ENCODE results near the gene ZBTB16. TPM values are rescaled to one million over a fixed set of nuclear protein-coding genes. Genes with fewer than 3 reads are reported as not detected.

The ZBTB16 gene
- total RNA-seq, 2 experiments from 2014 or later = 19.1 to 20.6 TPM

DNA sequence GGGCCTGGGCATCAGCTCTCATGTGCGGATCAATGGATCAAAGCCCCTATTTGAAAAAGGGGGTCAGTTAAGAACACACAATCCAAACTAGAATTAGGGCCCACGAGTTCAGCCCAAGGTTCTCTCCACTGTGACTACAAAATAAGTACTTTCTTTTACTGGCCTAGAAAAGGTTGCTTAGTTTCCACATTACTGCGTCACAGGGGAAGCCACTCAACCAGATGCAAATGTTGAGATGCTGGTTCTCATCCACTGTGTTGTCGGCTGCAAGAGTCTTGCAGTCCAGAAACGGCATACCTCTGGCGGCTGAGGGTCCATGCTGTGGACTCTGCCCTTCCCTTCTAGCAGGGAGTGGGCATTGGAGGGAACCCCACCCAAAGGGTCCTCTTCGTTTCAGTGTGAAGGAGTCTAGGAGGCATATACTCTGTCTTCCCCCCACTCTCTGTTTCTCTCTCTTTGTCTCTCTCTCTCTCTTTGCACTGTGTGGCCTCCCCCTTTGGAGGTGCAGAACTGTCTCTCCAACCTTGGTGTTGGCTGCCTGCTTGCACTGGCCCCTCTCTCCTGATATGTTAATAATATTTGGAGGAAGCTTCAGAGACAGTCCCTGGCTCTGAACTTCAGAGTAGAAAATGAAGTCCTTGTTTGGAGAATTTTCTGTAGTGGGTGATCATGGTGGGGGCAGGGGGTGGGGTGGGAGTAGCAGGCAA is 137.6 kb downstream of the ZBTB16 start:
- no peaks in the 10 kb centered on the region for H3K9me3 ChIP-seq (ENCODE audit: control insufficient read depth in 1 of 2, insufficient read depth in 1 of 2, low read length in 2 of 2)
- H3K27me3 ChIP-seq (ENCODE audit: control insufficient read depth in 1 of 2, insufficient read depth in 2 of 2, low read length in 2 of 2) = no peaks in the 10 kb centered on the region
- H3K27ac ChIP-seq (ENCODE audit: low read depth in 1 of 2, low read length in 2 of 2) = no peak overlapping the region
- Mint-ChIP-seq H3K27ac (no peak overlapping the region), H3K9me3 (no peaks in the 10 kb centered on the region), H3K36me3 (ENCODE audit: low read depth) (no peaks in the 10 kb centered on the region), H3K27me3 (no peaks in the 10 kb centered on the region), H3K4me3 (no peak overlapping the region), H3K4me1 (ENCODE audit: low read depth) (peaks cover 36% of the 10 kb centered on the region)
- intact Hi-C loops (cut with DNase I, micrococcal nuclease) = loop anchor here (1.0 to 5.0 kb wide), 5 partner anchors 35 to 301 kb away; partner anchors contain the start of gene ZBTB16 (in 1 of the 2)
- H3K4me3 ChIP-seq (ENCODE audit: low read length) = no peak overlapping the region
- H3K4me1 ChIP-seq (ENCODE audit: insufficient read depth, low read length) = peaks cover 19% of the 10 kb centered on the region
- TF ChIP-seq, protein P1, sequence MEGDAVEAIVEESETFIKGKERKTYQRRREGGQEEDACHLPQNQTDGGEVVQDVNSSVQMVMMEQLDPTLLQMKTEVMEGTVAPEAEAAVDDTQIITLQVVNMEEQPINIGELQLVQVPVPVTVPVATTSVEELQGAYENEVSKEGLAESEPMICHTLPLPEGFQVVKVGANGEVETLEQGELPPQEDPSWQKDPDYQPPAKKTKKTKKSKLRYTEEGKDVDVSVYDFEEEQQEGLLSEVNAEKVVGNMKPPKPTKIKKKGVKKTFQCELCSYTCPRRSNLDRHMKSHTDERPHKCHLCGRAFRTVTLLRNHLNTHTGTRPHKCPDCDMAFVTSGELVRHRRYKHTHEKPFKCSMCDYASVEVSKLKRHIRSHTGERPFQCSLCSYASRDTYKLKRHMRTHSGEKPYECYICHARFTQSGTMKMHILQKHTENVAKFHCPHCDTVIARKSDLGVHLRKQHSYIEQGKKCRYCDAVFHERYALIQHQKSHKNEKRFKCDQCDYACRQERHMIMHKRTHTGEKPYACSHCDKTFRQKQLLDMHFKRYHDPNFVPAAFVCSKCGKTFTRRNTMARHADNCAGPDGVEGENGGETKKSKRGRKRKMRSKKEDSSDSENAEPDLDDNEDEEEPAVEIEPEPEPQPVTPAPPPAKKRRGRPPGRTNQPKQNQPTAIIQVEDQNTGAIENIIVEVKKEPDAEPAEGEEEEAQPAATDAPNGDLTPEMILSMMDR (IDR thresholded peaks at IDR 0.05) = no peak
- CTCF ChIA-PET = interaction anchor here (0.5 to 1.4 kb wide), 4 partner anchors 16 to 63 kb away, joined by 3 to 4 read pairs (median 3); no protein-coding TSS in a partner anchor
- no peaks in the 10 kb centered on the region for H3K36me3 ChIP-seq (ENCODE audit: insufficient read depth, low read length)
- ATAC-seq (ENCODE audit: poor library complexity) (no peak), DNase-seq (no peak)
- POLR2A ChIA-PET = interaction anchor here (1.0 to 1.5 kb wide), 3 partner anchors 11 to 37 kb away, joined by 3 to 7 read pairs (median 7); no protein-coding TSS in a partner anchor

DNA sequence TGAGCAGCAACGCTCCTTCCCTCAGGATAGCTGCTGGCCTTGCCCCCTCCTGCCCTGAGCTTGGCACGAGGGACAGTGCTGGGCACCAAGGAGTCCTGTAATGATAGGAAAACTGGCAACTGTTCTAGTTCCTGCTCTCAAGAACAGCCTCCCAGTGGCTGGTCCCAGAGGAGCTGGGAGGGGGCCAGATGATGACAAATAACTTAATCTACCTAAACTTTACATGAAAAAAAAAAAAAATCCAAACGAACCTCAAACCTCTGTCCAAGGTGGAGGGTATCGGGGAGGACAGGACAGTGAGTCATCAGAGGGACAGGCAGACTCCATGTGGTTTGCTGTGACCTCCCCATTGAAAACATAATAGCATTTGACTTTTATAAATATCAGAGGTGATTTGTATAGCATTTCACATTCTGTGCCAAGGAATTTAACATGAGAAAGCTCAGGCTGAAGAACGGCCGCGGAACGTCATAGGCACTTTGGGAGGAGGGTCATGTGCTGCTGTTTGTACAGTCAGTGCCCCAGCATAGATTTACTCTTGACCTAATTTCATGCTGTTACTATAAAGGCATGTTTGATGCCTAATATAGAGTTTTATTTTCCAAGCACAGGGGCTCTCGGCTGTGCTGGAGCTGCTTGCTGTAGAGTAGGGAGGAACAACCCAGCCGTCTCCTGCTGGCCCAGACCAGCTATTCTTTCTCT is 138.4 kb downstream of the ZBTB16 start:
- Mint-ChIP-seq H3K4me3 (no peak overlapping the region), H3K9me3 (no peaks in the 10 kb centered on the region), H3K4me1 (ENCODE audit: low read depth) (peaks cover 38% of the 10 kb centered on the region), H3K27ac (no peak overlapping the region), H3K27me3 (no peaks in the 10 kb centered on the region), H3K36me3 (ENCODE audit: low read depth) (no peaks in the 10 kb centered on the region)
- CTCF ChIA-PET = interaction anchor here (0.7 kb wide), 1 partner anchor 38 kb away, joined by 3 read pairs; no protein-coding TSS in a partner anchor
- DNase-seq = no peak
- no peak overlapping the region for H3K27ac ChIP-seq (ENCODE audit: low read depth in 1 of 2, low read length in 2 of 2)
- H3K4me1 ChIP-seq (ENCODE audit: insufficient read depth, low read length) = peaks cover 15% of the 10 kb centered on the region
- intact Hi-C loops (cut with DNase I, micrococcal nuclease) = loop anchor here (5.0 kb wide), 3 partner anchors 36 to 141 kb away; partner anchors contain the start of gene ZBTB16 (in 1 of the 2)
- H3K4me3 ChIP-seq (ENCODE audit: low read length) = no peak overlapping the region
- H3K9me3 ChIP-seq (ENCODE audit: control insufficient read depth in 1 of 2, insufficient read depth in 1 of 2, low read length in 2 of 2) = no peaks in the 10 kb centered on the region
- no peak for ATAC-seq (ENCODE audit: poor library complexity)
- TF ChIP-seq, protein P1 (IDR thresholded peaks at IDR 0.05) = no peak
- POLR2A ChIA-PET = no interaction called here
- no peaks in the 10 kb centered on the region for H3K27me3 ChIP-seq (ENCODE audit: control insufficient read depth in 1 of 2, insufficient read depth in 2 of 2, low read length in 2 of 2)
- no peaks in the 10 kb centered on the region for H3K36me3 ChIP-seq (ENCODE audit: insufficient read depth, low read length)

DNA sequence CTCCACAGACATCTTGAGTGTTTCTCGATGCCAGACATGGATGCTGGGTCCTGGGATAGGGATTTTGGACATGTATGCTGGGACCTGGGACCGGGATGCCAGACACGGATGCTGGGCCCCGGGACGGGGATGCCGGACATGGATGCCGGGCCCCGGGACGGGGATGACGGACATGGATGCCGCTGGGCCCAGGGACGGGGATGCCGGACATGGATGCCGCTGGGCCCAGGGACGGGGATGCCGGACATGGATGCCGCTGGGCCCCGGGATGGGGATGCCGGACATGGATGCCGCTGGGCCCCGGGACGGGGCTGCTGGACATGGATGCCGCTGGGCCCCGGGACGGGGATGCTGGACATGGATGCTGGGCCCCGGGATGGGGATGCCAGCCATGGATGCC is 139.5 kb downstream of the ZBTB16 start:
- ChIA-PET POLR2A (no interaction called here), CTCF (no interaction called here)
- no peak for ATAC-seq (ENCODE audit: poor library complexity)
- no peak for DNase-seq
- Mint-ChIP-seq H3K27me3 (no peaks in the 10 kb centered on the region), H3K9me3 (no peaks in the 10 kb centered on the region), H3K27ac (no peak overlapping the region), H3K4me3 (no peak overlapping the region), H3K36me3 (ENCODE audit: low read depth) (no peaks in the 10 kb centered on the region), H3K4me1 (ENCODE audit: low read depth) (peaks cover 31% of the 10 kb centered on the region)
- TF ChIP-seq, protein P1 (IDR thresholded peaks at IDR 0.05) = no peak
- Histone ChIP-seq H3K27me3 (ENCODE audit: control insufficient read depth in 1 of 2, insufficient read depth in 2 of 2, low read length in 2 of 2) (no peaks in the 10 kb centered on the region), H3K36me3 (ENCODE audit: insufficient read depth, low read length) (no peaks in the 10 kb centered on the region), H3K4me3 (ENCODE audit: low read length) (no peak overlapping the region), H3K4me1 (ENCODE audit: insufficient read depth, low read length) (peaks cover 10% of the 10 kb centered on the region), H3K9me3 (ENCODE audit: control insufficient read depth in 1 of 2, insufficient read depth in 1 of 2, low read length in 2 of 2) (no peaks in the 10 kb centered on the region), H3K27ac (ENCODE audit: low read depth in 1 of 2, low read length in 2 of 2) (no peak overlapping the region)
- intact Hi-C loops (cut with DNase I, micrococcal nuclease) = loop anchor here (5.0 kb wide), 3 partner anchors 37 to 142 kb away; partner anchors contain the start of gene ZBTB16 (in 1 of the 2)
